Activated CD4-positive, alpha-beta T cell treated with anti-CD3 and anti-CD28 coated beads, Interleukin-2, amount 50 U/mL, for 16 hours (primary cell): Measurements from ENCODE around the gene KEL.
A peak's percentile ranks its signal among the peaks of the same experiment; 100 is the strongest.
"Not testable (repeated sequence)": the region's sequence is repeated elsewhere in the genome, so short reads cannot be mapped to it uniquely, and the experiment has no call there.

Source experiments
- DNase-seq: peaks from one replicate; pipeline ENCODE4 v3.0.0-alpha.2; 2020

Gene KEL, protein sequence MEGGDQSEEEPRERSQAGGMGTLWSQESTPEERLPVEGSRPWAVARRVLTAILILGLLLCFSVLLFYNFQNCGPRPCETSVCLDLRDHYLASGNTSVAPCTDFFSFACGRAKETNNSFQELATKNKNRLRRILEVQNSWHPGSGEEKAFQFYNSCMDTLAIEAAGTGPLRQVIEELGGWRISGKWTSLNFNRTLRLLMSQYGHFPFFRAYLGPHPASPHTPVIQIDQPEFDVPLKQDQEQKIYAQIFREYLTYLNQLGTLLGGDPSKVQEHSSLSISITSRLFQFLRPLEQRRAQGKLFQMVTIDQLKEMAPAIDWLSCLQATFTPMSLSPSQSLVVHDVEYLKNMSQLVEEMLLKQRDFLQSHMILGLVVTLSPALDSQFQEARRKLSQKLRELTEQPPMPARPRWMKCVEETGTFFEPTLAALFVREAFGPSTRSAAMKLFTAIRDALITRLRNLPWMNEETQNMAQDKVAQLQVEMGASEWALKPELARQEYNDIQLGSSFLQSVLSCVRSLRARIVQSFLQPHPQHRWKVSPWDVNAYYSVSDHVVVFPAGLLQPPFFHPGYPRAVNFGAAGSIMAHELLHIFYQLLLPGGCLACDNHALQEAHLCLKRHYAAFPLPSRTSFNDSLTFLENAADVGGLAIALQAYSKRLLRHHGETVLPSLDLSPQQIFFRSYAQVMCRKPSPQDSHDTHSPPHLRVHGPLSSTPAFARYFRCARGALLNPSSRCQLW

DNA sequence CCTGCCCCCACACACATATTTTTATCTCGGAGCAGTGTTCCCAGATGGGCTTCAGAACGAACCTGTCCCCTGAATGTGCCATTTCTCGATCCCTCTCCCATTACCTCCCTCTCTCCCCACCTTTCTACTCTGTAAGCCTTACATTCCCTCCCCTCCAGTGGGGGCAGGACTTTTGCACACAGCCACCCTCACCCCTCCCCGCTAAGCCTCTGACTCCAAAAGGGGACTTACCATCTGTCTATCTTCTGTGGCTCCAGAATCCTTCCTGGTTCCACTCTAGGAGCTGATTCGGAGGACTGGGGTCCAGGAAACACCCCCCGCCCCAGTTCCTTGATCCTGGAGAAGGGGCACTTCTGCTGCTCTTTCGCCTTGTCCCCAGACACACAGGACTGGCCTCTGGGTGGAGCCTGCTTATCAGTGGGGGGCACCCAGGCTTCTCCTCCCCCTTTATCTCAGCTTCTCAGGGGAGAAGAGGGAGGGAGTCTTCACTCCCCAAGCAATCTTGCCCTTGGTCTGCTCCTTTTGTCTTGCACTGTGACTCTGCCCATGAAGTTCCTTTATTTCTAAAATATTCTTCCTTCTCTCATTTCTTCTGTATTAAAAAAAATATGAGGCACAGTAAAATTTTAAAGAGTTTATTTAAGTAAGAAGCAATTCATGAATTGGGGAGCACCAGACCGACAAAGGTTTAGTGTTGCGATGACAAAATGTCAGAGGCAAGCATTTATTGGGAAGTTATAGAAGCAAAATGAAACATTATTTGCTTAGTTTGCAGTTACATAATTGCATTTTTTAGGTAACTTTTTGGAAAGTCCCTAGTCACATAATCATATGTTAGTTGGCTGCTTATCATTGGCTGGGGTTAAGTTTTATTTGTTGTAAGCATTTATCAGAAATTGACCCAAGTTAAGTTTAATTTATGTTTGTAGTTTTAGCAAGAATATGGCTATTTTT is at the start of gene KEL:
KEL (minus strand) TSS at position 391 of the 954 bp plus-strand sequence; CDS start at position 234, 157 bp downstream.
- no peak for DNase-seq

- DNase-seq = peak; percentile 79
Measured at GRCh38 chr7:143008007-143008901, 46.1 kb upstream of the KEL start.

GRCh38 chr7:143005632-143006260 is 43.6 kb upstream of the KEL start:
- DNase-seq = no peak

GRCh38 chr7:143003393-143004051 is 41.4 kb upstream of the KEL start:
- peak; percentile 69 for DNase-seq

DNA sequence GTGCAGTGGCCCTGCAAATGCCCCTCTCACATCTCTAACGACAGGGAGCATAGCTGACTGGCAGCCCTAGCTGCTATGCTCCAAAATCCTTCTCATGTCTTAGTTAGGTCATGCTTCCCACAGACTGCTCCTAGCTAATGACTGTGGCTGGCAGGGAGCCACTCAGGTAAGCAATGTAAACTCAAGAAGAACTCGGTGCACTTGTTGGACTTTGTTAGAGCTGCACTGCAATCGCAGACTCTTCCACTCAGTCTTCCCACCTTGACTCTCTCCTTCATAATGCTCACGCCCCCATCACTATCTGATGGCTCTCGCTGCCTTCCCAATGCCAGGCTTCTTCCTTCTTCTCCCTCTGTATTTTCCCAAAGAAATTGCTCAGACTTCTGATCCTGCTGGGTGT is 40.7 kb upstream of the KEL start:
- no peak for DNase-seq

- no peak for DNase-seq
Measured at GRCh38 chr7:143002106-143002505, 39.9 kb upstream of the KEL start.

DNA sequence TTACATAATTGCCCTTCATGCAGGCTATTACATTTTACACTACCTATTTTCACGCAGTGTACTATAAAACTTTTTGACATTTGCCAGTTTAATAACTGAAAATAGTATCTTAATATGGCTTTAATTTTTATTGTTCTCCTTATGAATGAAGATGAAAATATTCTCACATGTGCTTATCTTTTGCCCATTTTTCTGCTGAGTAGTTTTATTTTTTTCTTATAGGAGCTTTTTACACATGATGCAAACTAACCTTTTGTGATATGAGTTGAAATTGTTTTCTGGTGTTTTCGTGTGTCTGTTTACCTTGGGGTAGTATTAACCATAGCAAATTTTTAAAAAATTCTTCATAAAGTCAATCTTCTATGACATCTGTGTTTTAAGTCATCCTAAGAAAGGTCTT is 38.5 kb upstream of the KEL start:
- no peak for DNase-seq

DNA sequence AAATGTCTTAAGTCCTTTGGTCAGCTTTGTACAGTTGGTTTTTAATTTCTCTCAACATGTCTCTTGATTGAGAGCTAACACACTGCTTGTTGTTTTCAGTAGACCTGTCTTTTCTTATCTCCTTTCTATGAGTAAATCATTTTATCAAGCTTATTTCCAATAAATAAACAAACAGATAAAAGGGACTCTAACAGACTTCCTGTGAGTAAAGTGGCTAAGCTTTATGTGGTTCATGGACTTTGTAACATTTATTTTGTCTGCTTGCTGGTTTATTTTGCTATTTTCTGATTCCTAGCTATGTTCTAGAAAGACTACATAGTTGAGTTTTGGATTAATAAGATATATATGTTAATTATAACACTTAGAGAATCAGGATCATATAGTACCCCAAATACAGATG is 37.6 kb upstream of the KEL start:
- DNase-seq = no peak

GRCh38 chr7:142998966-142999365 is 36.8 kb upstream of the KEL start:
- DNase-seq = no peak

- DNase-seq = no peak
Measured at GRCh38 chr7:142997456-142997989, 35.4 kb upstream of the KEL start.

- no peak for DNase-seq
Measured at GRCh38 chr7:142992427-142992826, 30.3 kb upstream of the KEL start.

DNA sequence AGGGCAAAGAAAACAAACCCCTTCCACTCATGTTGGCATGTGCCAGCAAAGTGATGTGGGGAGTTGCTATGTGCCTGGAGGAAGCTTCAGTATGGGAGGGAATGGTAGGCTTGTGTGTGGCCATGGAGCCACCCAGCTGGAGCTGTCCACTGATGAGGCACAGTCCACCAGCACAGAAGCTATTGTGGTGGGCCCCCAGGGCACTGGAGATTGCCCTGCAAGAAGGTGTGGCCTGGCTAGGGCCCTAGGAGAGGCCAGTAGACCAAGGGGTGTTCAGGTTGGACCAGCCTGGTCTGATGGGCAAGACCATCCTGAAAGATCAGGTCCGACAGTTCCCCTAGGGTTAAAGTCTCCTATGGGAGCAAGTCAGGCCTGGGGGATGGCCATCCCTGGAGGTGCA is 22.1 kb upstream of the KEL start:
- no peak for DNase-seq

DNA sequence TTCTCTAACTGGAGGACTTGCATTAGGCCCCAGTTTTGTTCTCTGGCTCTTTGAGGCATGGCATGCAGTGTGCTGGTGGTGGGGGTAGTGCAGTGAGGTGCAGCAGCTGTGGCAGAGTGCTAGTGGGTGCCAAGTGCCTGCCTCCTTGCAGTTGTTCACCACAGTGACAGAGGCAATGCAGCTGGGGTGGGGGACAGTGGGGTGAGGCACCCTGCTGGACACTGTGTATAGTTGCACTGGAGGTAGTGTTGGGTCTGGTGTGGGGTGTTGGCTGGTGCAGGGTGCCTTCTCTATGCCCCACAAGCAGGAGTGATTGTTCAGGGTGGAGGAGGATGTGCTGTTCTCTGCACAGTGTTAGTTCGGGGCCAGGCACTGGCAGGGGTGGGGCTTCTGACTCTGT is 21.7 kb upstream of the KEL start:
- no peak for DNase-seq

DNA sequence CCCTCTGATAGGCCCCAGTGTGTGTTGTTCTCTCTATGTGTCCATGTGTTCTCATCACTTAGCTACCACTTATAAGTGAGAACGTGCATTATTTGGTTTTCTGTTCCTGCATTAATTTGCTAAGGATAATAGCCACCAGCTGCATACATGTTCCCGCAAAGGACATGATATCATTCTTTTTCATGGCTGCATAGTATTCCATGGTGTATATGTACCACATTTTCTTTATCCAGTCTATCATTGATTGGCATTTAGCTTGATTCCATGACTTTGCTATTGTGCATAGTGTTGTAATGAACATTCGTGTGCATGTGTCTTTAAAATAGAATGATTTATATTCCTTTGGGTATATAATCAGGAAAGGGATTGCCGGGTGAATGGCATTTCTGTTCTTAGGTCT is 16.2 kb upstream of the KEL start:
- not testable (repeated sequence) for DNase-seq

GRCh38 chr7:142974626-142975025 is 12.5 kb upstream of the KEL start:
- no peak for DNase-seq

GRCh38 chr7:142969183-142969582 is 7.0 kb upstream of the KEL start:
- DNase-seq = no peak

DNA sequence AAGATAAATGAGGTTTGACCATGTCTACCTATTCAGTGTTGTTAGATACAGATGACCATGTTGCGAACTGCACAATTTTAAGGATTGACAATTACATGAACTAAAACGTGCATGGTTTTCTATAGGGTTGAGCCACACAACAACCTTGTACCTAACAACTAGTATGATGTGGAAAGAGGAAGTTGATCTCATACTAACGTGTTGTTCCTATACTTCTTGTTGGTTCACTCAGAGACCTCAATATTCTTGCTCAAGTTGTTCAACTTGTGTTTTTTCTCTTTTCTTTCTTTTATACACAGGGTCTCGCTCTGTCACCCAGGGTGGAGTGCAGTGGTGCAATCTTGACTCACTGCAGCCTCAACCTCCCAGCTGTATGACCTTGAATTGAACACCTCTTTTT is 6.1 kb upstream of the KEL start:
- DNase-seq = no peak

DNA sequence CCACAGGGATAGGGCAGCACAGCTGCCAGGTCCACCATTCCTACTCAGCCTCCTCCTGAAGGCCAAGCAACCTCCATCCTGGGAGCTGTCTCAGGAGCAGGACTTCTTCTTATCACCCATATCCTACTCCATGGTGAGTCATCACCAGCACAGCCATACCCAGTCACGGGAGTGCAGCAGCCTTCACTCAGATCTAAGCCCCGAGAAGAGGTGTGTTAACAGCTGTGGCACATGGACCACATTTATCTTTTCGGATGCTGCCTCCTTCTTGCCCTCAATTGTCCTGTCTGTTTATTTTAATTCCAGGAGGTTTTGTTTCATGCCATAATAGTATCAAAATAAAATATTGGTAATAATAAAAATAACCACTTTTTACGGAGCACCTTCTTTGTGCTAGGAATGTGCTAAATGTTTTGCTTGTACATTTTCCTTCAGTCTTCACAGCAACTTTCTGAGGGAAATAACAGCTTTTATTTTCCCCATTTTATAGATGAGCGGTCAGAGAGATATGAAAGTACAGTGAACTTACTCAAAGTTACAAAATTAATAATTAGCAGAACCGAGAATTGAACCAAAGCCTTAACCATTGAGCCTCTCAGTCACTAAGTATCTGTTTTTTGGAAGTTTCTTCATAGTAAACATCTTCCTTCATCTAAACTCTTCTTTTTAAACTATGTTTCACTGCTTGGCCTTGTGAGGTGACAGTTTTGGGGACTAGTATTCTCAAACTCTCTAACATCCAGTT is 2.5 kb upstream of the KEL start:
- no peak for DNase-seq

GRCh38 chr7:142963993-142964392 is 1.8 kb upstream of the KEL start:
- no peak for DNase-seq

GRCh38 chr7:142962991-142963390 is 828 bp upstream of the KEL start:
- DNase-seq = no peak
